ENCODE results near the gene WSCD1.

Gene WSCD1

DNA sequence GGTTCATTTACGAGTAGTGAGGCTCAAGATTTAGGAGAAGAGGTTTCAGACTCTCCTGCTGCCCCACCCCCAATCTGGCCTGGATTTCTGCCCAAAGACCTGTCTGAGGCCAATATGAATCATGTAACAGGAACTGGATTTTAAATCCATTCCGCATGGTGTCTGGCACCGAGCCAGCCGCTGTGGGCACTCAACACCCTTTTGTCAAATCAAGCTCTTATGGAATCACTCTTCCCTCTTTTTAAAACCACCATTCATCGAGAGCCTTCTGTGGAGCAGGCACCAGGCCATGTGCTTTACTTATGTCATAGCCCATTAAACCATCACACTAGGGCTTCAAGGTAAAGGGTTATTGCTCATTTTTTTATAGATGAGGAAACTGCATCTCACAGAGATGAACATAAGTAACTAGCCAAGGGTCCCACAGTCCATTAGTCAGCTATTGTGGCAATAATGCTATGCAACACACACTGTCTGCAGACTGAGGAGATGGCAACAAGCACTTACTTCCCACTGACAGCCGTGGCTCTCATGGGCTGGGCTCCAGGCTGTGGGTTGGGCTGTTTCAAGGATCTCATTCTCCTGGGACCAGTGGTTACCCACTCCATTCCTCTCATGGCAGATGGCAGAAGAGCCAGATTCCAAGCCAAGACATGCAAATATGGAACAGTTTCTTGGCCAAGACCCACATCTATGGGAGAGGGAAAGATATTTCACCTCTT is 93.6 kb downstream of the WSCD1 start:
- DNase-seq, result peak; percentile 95

DNA sequence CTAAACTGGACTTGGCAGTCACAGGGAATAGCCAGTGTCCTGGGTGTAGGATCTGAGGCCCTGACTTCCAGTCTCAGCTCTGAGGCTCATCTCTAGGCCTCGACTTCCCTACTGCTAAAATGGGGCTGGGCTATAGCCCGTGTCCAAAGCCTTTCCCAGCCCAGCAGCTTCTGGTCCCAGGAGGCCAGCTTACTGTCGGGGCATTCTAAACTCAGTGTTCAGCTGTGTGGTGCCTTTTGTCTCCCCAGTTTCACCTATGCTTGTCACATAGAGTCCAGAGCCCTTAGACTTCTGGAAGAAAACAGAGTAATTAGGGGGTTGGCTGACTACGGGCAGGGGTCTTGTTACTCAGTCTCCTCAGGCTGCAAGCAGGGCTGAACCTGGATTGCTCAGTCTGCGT is 94.8 kb downstream of the WSCD1 start:
- no peak for DNase-seq

GRCh38 chr17:6165806-6166205 is 95.6 kb downstream of the WSCD1 start:
- DNase-seq, result no peak

- no peak for DNase-seq
Observed at GRCh38 chr17:6166492-6167179, 96.5 kb downstream of the WSCD1 start.

DNA sequence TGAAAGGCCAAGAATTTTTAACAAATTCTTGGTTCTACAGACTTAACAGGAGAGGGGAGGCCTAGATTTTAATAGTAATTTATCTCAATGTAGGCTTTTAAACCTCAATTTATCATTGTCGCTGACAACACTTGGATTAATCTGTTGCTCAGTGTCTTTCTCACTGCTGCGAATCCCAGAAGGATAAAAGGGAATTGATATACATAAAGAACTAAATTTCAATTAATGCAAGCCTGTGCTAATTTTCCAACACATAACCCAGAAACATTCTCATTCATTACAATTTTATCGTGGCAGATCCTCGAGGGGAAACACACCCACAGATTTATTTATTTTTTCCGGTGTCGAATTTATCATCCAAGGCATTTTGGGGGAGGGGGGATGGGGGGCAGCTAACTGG is 98.1 kb downstream of the WSCD1 start:
- DNase-seq, result no peak

DNA sequence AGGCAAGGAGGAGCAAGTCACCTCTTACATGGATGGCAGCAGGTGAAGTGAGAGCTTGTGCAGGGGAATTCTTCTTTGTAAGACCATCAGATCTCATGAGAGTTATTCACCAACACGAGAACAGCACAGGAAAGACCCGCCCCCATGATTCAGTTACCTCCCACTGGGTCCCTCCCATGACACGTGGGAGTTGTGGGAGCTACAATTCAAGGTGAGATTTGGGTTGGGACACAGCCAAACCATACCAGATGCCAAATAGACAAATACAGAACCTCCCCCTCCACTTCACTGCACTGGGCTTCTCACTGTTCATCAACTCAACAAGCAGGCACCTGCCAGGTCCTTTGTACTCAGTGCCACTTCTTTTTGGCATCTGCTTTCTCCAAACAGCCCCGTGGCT is 100.2 kb downstream of the WSCD1 start:
- peak; percentile 67 for DNase-seq

- DNase-seq, result no peak
Observed at GRCh38 chr17:6172642-6173330, 102.6 kb downstream of the WSCD1 start.

DNA sequence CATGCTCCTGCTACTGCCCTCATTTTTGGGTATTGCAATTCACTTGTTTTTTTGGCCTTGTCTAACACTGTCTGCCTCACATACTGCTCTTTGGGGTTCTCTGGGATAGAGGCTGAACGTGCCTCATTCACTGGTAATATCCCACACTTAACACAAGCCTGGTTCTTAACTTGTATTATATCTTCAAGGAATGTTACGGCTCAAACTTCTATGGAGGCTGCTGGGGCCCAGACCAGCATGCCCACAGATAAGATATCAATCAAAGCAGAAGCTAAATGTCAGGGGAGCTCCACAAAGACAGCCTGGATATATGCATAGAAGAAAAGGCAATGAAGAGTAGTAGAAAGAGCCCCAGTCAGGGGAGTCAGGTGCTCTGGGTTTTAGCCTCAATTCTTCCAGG is 103.5 kb downstream of the WSCD1 start:
- DNase-seq, result no peak

Data from NCI-H345 (cell line).